Dermis blood vessel endothelial cell (primary cell): ENCODE data around the gene PI4KB. TPM values are rescaled to one million over a fixed set of nuclear protein-coding genes. Genes with fewer than 3 reads are reported as not detected.
A peak's percentile ranks its signal among the peaks of the same experiment; 100 is the strongest.
"Not testable (repeated sequence)": the region's sequence is repeated elsewhere in the genome, so short reads cannot be mapped to it uniquely, and the experiment has no call there.

ENCODE experiments used
- DNase-seq: peaks from one replicate; pipeline ENCODE4 v3.0.0; 2010
- total RNA-seq: library from RNA; depleted of rRNA; stranded (reverse); fragments of >200 nt; gene quantifications from 2 replicates; pipeline ENCODE4 v1.2.3, GENCODE V29; 2014

Gene PI4KB
- total RNA-seq = 45.5 and 55.3 TPM in 2 replicates

DNA sequence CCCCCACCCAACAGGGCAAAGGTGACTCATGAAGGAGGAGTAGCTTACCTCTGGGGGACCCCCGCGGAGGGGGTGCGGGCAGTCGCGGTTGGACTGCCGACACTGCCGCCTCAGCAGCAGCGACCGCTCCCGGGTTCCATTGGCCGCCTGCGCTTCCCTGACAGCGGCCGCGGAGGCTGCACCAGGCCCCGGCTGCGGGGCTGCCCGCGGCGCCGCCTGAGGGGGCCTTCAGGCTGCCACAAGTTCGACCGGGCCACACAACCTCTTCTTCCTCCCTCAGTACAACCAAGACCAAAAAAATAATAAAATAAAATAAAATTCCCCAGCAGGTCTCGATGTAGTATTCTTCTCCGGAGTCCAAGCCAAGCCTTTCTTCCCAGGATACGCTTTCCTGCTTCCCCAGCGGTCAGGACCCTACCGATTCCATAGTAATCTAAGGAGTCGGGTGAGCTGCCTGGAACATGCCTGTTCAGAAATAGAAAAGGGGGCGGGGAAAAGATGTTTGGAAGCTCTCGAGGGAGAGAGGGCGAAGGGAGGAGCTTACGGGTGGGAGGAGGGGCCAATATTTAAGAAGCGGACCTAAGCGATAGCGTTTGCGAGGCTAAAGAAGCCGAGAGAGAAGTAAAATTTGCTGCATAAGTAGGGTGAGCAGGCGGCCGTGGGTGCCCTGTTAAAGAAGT lies at the start of gene PI4KB:
PI4KB (minus strand) TSS at position 194 of the 680 bp plus-strand sequence. CDS start 10,935 bp downstream, outside the sequence.
- peak; percentile 99 for DNase-seq

GRCh38 chr1:151373196-151373595 lies 46.0 kb upstream of the PI4KB start:
- no peak for DNase-seq

GRCh38 chr1:151372058-151372934 lies 45.1 kb upstream of the PI4KB start, which contains the start of gene SELENBP1:
Gene SELENBP1, minus strand, starts transcription at chr1:151372705. Its CDS starts 64 bp downstream, at chr1:151372641.
- DNase-seq = peak; percentile 40

- DNase-seq = peak; percentile 73
Observed at GRCh38 chr1:151371370-151372057, 44.3 kb upstream of the PI4KB start.

GRCh38 chr1:151370211-151370911 lies 43.1 kb upstream of the PI4KB start:
- DNase-seq = no peak

DNA sequence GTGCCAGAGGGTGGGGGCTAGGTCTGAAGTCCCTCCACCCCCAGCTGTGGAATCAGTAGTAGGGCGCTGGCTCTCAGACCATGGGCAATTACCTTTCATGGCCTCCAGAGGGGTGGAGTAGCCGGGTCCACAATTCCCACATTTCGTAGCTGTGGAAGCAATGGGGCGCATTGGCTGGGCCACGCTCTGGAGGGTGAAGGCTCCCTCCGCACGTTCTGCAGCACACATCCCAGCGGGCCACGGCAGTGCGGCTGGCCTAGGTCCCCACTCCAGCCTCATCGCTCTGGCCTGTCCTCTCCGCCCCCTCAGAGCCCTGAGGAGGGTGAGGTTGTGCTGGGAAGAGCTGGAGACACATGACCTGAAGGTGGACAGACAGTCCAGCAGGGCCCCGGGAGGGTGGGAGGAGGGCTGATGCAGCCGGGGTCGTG lies 42.4 kb upstream of the PI4KB start:
- no peak for DNase-seq

DNA sequence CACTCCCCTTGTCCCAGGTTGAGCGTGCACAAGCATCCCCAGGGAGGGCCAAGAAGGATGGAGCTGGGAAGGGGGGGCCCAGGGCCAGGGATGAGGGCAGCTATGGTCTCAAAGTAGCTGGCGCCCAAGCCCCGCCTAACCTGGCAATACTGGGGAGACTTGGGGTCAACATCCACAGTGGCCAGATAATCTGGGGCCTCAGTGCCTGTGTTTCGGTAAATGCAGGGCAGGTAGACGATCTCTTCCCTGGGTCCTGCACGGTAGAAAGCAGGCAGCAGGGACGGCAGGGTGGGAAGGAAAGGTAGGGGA lies 42.0 kb upstream of the PI4KB start:
- DNase-seq = no peak

GRCh38 chr1:151368393-151369301 lies 41.4 kb upstream of the PI4KB start:
- DNase-seq = no peak

DNA sequence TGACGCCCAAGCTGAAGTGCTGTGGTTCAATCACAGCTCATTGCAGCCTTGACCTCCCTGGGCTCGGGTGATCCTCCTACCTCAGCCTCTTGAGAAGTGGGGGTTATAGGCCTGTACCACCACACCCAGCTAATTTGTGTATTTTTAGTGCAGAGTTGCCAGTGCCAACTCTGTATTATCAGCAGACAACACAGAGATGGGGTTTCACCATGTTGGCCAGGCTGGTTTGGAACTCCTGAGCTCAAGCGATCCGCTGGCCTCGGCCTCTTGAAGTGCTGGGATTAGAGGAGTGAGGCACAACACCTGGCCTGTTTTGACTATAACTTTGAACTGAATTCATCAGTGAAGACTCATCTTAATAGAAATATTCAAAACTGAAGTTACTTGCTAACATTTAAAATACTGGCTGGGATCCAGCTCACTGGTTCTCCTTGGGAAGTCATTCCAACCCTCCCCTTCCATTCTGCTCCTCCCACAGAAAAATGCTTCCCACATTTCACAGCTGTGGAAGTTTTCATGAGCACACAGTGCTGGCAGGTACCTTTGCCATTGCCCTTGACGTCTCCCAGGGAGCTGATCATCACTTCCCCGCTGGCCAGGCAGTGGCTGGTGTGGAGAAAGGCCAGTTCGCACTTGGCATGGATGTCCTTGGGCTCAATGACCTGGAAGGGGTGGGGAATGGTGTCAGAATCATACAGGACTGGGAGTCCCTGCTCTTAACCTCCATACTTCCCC lies 40.6 kb upstream of the PI4KB start:
- DNase-seq = no peak

DNA sequence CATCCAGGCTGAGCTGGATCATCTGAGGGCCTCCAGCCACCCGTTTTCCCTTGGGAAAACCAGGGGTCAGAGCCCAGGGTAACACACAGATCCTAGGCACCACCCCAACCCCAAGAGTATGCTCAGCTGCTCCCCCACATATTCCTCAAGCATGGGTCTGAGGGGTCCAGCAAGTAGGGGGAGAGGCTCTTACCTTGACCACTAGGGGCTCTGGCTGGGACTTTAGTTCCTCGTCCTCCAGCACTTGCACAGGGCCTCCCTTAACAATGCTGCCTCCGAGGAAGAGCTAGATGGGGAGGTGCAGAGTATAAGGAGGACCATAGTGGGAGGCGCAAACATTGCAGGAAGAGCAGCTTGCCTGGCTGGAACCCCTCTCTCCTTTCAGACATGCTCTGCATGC lies 37.8 kb upstream of the PI4KB start:
- DNase-seq = no peak

DNA sequence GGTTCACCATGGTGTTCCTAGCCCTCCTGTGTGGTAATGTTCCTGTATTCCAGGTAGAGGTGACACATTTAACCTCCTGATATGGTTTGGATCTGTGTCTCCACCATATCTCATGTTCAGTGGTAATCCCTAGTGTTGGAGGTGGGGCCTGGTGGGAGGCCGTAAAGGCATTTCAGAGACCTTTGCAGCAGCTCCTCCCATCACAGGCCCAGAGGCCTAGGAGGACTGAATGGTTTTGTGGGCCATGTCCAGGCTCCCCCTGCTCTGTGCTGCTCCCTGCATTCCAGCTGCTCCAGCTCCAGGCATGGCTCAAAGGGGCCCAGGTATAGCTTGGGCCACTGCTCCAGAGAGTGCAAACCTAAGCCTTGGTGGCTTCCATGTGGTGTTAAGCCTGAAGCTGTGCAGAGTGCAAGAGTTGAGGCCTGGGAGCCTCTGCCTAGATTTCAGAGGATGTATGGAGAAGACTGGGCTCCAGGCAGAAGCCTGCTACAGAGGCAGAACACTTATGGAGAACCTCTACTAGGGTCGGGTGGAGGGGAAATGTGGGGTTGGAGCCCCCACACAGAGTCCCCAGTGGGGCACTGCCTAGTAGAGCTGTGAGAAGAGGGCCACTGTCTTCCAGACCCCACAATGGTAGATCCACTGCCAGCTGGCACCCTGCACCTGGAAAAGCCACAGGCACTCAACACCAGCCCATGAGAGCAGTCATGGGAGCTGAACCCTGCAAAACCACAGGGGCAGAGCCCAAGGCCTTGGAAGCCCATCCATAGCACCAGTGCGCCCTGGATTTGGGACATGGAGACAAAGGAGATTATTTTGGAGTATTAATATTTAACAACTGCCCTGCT lies 35.3 kb upstream of the PI4KB start:
- no peak for DNase-seq

DNA sequence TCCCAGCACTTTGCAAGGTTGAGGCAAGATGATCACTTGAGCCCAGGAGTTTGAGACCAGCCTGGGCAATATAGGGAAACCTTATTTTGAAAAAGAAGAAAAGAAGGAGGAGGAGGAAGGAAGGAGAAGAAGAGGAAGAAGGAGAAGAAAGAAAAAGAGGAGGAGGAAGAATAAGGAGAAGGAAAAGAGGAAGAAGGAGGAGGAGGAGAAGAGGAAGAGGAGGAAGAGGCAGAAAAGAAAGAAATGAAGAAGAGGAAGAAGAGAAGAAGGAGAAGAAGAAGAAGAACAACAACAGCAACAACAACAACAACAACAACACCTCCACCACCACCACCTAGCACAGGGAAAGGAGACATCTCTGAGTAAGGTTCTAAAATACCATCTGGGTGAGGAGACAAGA lies 34.7 kb upstream of the PI4KB start:
- DNase-seq = no peak

DNA sequence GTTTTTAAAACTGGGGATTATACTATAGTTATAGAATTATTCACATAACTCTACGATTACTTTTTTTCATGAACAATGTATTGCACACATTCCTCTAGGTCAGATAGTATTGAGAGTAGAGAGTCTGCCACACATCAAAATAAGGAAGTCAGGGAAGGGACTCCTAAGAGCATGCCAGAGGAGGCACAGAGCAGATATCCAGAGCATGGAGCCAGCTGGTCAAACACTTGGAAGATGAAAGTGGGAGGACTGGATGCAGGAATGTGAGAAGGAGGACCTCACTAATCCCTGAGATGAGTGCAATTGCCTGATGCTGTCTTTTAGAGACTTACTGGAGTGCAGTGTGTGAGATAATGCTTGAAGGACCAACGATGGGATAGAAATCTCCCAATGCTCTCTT lies 29.5 kb upstream of the PI4KB start:
- no peak for DNase-seq

- DNase-seq = peak; percentile 50
Observed at GRCh38 chr1:151352021-151352718, 25.0 kb upstream of the PI4KB start.

- DNase-seq = not testable (repeated sequence)
Observed at GRCh38 chr1:151350323-151350722, 23.1 kb upstream of the PI4KB start.

- no peak for DNase-seq
Observed at GRCh38 chr1:151347523-151348246, 20.5 kb upstream of the PI4KB start.

GRCh38 chr1:151346769-151347522 lies 19.7 kb upstream of the PI4KB start, which contains the start of gene RFX5:
Gene RFX5, minus strand, starts transcription at chr1:151347252. Its CDS starts 932 bp downstream, at chr1:151346320.
- DNase-seq = peak; percentile 98
